ENCODE measurements around the gene TRIM41. TPM values are rescaled to one million over a fixed set of nuclear protein-coding genes. Genes with fewer than 3 reads are reported as not detected.
"Not testable (repeated sequence)": the region's sequence is repeated elsewhere in the genome, so short reads cannot be mapped to it uniquely, and the experiment has no call there.

Gene TRIM41
- total and polyA plus RNA-seq, 9 donors, result 9.5 to 21.9 (median 19.3) TPM

DNA sequence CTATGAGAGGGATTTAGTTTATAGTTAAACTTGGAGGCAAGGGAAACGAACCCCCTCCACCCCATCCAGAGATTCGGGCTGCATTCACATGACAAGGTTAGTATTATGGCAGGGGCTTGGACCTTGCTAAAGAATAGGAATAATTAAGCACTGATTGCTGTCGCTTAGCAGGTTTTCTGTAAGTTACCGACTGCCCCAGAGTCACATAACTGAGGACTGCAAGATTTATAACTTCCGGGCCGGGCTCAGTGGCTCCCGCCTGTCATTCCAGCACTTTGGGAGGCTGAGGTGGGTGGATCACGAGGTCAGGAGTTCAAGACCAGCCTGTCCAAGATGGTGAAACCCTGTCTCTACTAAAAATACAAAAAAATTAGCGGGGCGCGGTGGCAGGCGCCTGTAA, 44.8 kb downstream of the TRIM41 start:
- not testable (repeated sequence) for H3K27ac ChIP-seq (ENCODE audit: low read length); DNase-seq; H3K27me3 ChIP-seq (ENCODE audit: control insufficient read depth, insufficient read depth, low read length); H3K4me3 ChIP-seq (ENCODE audit: low read length); H3K4me1 ChIP-seq (ENCODE audit: control insufficient read depth, insufficient read depth, low read length); H3K9me3 ChIP-seq (replicated peaks; ENCODE audit: control insufficient read depth, low read depth, low read length)
- peaks cover 24% of the 10 kb centered on the region for H3K36me3 ChIP-seq (ENCODE audit: control insufficient read depth, insufficient read depth, low read length)
- WGBS (ENCODE audit: insufficient coverage), result 92% methylated on average over 7 of the region's 12 CpGs

DNA sequence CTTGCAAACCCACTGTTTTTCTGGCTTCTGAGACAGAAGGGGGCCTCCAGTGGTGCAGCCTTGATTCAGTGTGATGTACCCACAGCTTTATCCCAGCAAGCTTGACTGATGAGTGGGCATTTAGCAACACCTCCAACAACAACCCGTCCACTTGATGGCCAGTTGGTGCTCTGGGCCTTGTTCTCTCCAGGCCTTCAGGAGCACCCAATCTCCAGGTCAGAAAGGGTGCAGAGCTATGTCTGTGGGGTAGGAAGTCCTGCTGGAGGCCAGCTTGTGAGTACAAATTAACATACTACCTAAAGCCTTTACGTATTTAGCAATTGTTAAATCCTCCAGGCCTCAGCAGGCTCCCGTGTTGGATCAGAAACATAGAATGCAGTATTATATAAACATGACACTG, 48.0 kb downstream of the TRIM41 start:
- no CpG with 5 or more reads among the region's 3 CpGs for WGBS (ENCODE audit: insufficient coverage)
- H3K9me3 ChIP-seq (replicated peaks; ENCODE audit: control insufficient read depth, low read depth, low read length), result no peaks in the 10 kb centered on the region
- DNase-seq, result no peak
- no peak overlapping the region for H3K27ac ChIP-seq (ENCODE audit: low read length)
- H3K4me1 ChIP-seq (ENCODE audit: control insufficient read depth, insufficient read depth, low read length), result no peaks in the 10 kb centered on the region
- H3K27me3 ChIP-seq (ENCODE audit: control insufficient read depth, insufficient read depth, low read length), result no peaks in the 10 kb centered on the region
- peaks cover 6% of the 10 kb centered on the region for H3K36me3 ChIP-seq (ENCODE audit: control insufficient read depth, insufficient read depth, low read length)
- H3K4me3 ChIP-seq (ENCODE audit: low read length), result no peak overlapping the region

DNA sequence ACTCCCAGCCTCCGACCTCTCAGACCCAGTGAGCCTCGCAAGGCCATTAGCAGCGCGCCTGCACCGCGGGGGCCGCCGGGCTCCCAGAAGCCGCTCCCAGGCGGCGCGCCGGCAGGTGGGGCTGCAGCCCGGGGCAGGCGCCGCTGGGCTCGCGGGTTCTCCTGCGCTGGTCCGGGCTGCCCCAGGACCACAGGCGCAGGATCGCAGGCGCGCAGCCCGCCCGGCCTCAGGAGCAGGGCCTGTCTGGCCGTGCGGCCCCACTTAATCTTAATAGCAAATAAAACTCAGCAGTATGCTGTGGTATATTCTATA, 50.3 kb downstream of the TRIM41 start:
- not testable (repeated sequence) for H3K36me3 ChIP-seq (ENCODE audit: control insufficient read depth, insufficient read depth, low read length); H3K27ac ChIP-seq (ENCODE audit: low read length); H3K4me3 ChIP-seq (ENCODE audit: low read length); DNase-seq; H3K9me3 ChIP-seq (replicated peaks; ENCODE audit: control insufficient read depth, low read depth, low read length); H3K27me3 ChIP-seq (ENCODE audit: control insufficient read depth, insufficient read depth, low read length); H3K4me1 ChIP-seq (ENCODE audit: control insufficient read depth, insufficient read depth, low read length)
- 29% methylated on average over 18 of the region's 28 CpGs for WGBS (ENCODE audit: insufficient coverage)

DNA sequence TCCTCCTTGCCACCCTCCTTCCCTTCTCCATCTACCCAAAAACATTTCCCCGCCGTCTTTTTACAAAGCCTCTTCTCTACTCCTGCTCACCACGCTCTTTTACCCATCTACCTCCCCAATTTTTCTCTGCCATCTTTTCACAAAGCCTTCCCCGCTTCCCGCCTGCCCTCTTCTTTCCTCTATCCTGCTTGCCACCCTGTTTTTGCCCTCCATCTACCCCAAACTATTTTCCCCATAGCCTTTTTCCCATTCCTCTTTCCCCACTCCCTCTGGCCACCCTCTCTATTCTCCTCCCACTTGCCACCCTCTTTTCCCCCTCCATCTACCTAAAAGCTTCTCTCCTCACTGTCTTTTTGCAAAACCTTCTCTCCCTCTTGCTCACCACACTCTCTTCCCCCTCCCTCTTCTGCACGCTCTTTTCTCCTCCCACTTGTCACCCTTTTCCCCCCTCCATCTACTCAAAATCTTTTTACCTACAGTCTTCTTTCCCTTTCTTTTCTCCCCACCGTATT, 57.2 kb downstream of the TRIM41 start:
- no peak for DNase-seq
- H3K36me3 ChIP-seq (ENCODE audit: control insufficient read depth, insufficient read depth, low read length), result no peaks in the 10 kb centered on the region
- no peaks in the 10 kb centered on the region for H3K9me3 ChIP-seq (replicated peaks; ENCODE audit: control insufficient read depth, low read depth, low read length)
- H3K27me3 ChIP-seq (ENCODE audit: control insufficient read depth, insufficient read depth, low read length), result no peaks in the 10 kb centered on the region
- no peak overlapping the region for H3K4me3 ChIP-seq (ENCODE audit: low read length)
- H3K4me1 ChIP-seq (ENCODE audit: control insufficient read depth, insufficient read depth, low read length), result no peaks in the 10 kb centered on the region
- no peak overlapping the region for H3K27ac ChIP-seq (ENCODE audit: low read length)
- WGBS (ENCODE audit: insufficient coverage), result 76% methylated on average over 7 of the region's 7 CpGs

DNA sequence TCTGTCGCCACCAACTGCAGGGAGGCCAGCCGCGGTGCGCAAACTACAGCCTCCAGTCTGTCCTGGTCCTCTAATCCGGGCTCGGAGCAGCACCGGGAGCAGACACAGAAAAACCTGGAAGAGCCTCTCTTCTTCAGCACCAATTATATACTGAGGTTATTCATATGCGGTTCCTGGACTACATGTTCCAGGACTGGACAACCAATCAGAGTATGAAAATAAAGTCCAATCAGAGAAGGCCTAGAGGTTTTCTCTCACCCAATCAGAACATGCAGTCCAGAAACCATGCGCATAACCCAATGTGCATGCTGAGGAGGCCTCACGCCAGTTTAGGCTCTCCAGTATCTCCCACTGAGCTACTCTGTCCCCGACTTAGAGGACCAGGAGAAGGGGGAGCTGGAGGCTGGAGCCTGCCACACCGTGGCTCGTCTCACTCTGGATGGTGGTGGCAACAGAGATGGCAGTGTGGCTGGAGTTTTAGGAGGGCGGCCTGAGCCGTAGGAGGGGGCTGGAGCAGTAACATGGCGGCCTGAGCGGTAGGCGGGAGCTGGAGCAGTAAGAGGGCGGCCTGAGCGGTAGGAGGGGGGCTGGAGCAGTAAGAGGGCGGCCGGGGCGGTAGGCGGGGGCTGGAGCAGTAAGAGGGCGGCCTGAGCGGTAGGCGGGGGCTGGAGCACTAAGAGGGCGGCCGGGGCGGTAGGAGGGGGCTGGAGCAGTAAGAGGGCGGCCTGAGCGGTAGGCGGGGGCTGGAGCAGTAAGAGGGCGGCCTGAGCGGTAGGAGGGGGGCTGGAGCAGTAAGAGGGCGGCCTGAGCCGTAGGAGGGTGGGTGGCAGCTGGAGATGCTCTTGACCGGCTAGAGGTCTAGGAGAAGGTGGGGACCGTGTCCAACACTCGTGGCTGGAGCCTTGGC, 58.2 kb downstream of the TRIM41 start:
- Histone ChIP-seq H3K27ac (ENCODE audit: low read length) (no peak overlapping the region), H3K4me1 (ENCODE audit: control insufficient read depth, insufficient read depth, low read length) (no peaks in the 10 kb centered on the region), H3K4me3 (ENCODE audit: low read length) (no peak overlapping the region), H3K36me3 (ENCODE audit: control insufficient read depth, insufficient read depth, low read length) (no peaks in the 10 kb centered on the region), H3K27me3 (ENCODE audit: control insufficient read depth, insufficient read depth, low read length) (no peaks in the 10 kb centered on the region), H3K9me3 (replicated peaks; ENCODE audit: control insufficient read depth, low read depth, low read length) (no peaks in the 10 kb centered on the region)
- 92% methylated on average over 36 of the region's 40 CpGs for WGBS (ENCODE audit: insufficient coverage)
- no peak for DNase-seq

DNA sequence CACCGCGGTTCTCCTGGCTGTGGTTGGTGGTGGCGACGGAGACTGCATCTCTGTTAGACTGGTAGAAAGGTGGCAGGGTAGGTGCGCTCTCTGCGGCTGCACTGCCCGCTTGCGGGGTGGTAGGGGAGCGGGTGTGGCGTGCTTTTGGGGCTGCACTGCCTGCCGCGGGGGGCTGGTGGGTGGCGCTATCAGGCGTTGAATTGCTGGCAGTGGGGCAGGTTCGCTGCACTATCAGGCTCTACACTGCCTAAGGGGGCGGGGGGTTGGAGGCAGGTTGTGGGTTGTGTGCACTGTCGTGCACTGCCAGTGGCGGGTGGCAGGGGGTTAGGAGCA, 58.9 kb downstream of the TRIM41 start:
- Histone ChIP-seq H3K27ac (ENCODE audit: low read length) (no peak overlapping the region), H3K4me3 (ENCODE audit: low read length) (no peak overlapping the region), H3K9me3 (replicated peaks; ENCODE audit: control insufficient read depth, low read depth, low read length) (no peaks in the 10 kb centered on the region), H3K27me3 (ENCODE audit: control insufficient read depth, insufficient read depth, low read length) (no peaks in the 10 kb centered on the region), H3K4me1 (ENCODE audit: control insufficient read depth, insufficient read depth, low read length) (no peaks in the 10 kb centered on the region), H3K36me3 (ENCODE audit: control insufficient read depth, insufficient read depth, low read length) (no peaks in the 10 kb centered on the region)
- DNase-seq, result no peak
- whole genome bisulfite sequencing (ENCODE audit: insufficient coverage), result 94% methylated on average over 18 of the region's 18 CpGs

DNA sequence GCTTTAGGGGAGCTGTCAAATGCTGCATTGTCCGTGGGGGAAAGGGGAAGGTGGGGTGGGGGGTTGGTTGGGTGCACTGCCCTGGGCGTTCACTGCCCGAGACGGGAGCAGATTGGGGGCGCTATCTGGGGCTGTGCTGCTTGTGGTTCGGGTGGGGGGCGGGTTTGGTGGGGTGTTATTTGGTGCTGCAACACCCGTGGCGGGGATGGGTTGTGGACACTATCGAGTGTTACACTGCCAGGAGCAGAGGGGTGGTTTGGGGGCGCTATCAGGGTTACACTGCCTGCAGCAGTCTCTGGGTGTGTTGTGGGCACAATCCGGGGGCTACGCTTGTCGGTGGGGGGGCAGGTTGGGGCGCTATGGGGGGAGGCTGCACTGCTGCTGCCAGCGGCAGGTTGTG, 59.3 kb downstream of the TRIM41 start:
- not testable (repeated sequence) for H3K4me1 ChIP-seq (ENCODE audit: control insufficient read depth, insufficient read depth, low read length); H3K9me3 ChIP-seq (replicated peaks; ENCODE audit: control insufficient read depth, low read depth, low read length); H3K27ac ChIP-seq (ENCODE audit: low read length); H3K36me3 ChIP-seq (ENCODE audit: control insufficient read depth, insufficient read depth, low read length); H3K27me3 ChIP-seq (ENCODE audit: control insufficient read depth, insufficient read depth, low read length); H3K4me3 ChIP-seq (ENCODE audit: low read length); DNase-seq
- WGBS (ENCODE audit: insufficient coverage), result 43% methylated on average over 1 of the region's 16 CpGs

DNA sequence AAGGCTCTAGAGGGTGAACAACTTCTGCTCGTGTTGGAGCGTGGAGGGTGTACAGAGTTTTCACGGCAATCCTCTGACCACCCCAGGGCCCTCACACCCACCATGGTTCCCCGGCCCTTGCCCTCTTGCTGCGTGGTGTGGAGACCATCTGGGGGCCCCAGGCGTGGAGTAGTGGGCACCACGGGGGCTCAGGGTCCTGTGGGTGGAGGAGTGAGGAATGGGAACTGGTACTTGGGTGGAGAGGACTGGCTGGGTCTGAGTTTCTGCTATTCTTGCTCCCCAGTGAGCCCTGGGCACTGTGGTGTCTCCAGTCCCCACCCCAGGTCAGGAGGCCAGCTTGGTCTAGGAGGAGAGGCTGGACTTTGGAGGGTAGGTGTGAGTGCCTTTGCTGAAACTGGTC, 59.8 kb downstream of the TRIM41 start:
- H3K9me3 ChIP-seq (replicated peaks; ENCODE audit: control insufficient read depth, low read depth, low read length), result no peaks in the 10 kb centered on the region
- no peak for DNase-seq
- no peaks in the 10 kb centered on the region for H3K4me1 ChIP-seq (ENCODE audit: control insufficient read depth, insufficient read depth, low read length)
- 100% methylated on average over 3 of the region's 7 CpGs for WGBS (ENCODE audit: insufficient coverage)
- H3K4me3 ChIP-seq (ENCODE audit: low read length), result no peak overlapping the region
- H3K27ac ChIP-seq (ENCODE audit: low read length), result no peak overlapping the region
- no peaks in the 10 kb centered on the region for H3K36me3 ChIP-seq (ENCODE audit: control insufficient read depth, insufficient read depth, low read length)
- no peaks in the 10 kb centered on the region for H3K27me3 ChIP-seq (ENCODE audit: control insufficient read depth, insufficient read depth, low read length)

DNA sequence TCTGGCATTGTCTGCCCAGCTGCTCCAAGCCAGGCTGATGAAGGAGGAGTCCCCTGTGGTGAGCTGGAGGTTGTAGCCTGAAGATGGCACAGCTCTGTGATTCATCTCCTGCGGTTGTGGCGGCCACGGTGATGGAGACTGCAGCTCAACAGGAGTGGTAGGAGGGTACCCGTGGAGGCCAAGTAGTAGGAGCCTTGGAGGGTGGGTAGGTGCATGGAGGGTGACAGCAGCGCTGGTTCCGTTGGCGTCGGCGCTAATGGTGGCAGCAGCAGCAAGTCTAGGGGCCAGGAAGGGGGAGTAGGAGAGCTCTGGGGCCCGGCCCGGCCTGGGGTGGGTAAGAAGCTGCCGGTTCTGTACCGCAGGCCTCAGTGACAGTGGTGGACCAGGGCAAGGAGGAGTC, 60.3 kb downstream of the TRIM41 start:
- Histone ChIP-seq H3K9me3 (replicated peaks; ENCODE audit: control insufficient read depth, low read depth, low read length) (no peaks in the 10 kb centered on the region), H3K27me3 (ENCODE audit: control insufficient read depth, insufficient read depth, low read length) (no peaks in the 10 kb centered on the region), H3K4me3 (ENCODE audit: low read length) (no peak overlapping the region), H3K27ac (ENCODE audit: low read length) (no peak overlapping the region), H3K36me3 (ENCODE audit: control insufficient read depth, insufficient read depth, low read length) (no peaks in the 10 kb centered on the region), H3K4me1 (ENCODE audit: control insufficient read depth, insufficient read depth, low read length) (no peaks in the 10 kb centered on the region)
- no peak for DNase-seq
- WGBS (ENCODE audit: insufficient coverage), result 78% methylated on average over 13 of the region's 13 CpGs

DNA sequence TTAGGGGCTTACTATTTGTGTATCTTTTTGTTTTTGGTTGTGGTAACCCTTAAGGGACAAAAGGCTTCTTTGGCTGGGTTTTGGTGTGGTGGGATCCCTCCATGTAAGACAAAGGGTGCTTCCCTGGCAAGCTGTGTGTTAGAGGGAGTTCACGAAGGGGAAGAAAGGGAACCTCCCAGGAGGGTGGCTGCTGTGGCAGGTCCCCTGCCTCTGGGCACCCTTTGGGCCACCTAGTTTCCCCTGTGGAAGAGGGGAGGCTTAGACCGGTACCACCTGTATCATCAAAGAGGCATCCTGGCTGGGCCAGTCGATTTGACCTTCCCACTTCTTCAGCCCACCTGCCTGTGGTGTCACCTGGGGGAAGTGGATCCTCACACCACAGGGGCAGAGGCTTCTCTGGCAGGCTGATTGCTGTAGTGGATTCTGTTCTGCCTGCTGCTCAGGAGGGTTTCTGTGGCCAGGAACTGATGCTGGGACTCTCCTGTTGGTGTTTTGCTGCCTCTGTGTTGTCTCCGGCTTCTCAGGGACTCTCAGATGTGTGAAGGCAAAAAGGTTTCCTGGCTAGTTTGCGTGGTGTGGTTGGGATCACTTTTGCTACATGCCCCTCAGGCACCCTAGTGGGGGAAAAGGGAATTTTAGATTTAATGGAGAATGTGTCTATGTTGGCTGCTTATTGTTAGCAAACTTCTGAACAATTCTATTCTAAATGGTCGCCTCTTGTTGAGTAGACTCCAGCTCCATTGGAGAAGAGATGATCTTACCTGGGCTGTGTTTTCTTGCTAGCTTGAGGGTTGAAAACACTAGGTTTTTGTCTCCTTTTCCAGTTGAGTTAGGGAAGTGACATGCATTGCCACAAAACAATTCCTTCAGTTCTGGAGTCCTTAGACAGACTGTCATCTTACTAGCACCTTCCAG, 61.0 kb downstream of the TRIM41 start:
- 63% methylated on average over 3 of the region's 6 CpGs for WGBS (ENCODE audit: insufficient coverage)
- H3K27ac ChIP-seq (ENCODE audit: low read length); DNase-seq; H3K4me1 ChIP-seq (ENCODE audit: control insufficient read depth, insufficient read depth, low read length); H3K36me3 ChIP-seq (ENCODE audit: control insufficient read depth, insufficient read depth, low read length); H3K27me3 ChIP-seq (ENCODE audit: control insufficient read depth, insufficient read depth, low read length); H3K4me3 ChIP-seq (ENCODE audit: low read length); H3K9me3 ChIP-seq (replicated peaks; ENCODE audit: control insufficient read depth, low read depth, low read length): not testable (repeated sequence)

All from muscle of leg (tissue), 11 donors.